OCI-LY7 (cell line): ENCODE data around the gene CRYBG3. TPM values are rescaled to one million over a fixed set of nuclear protein-coding genes. Genes with fewer than 3 reads are reported as not detected.

Experiments
- BruUV-seq: library from RNA; stranded (reverse); fragments of 400-500 nt; replicated peaks from 2 replicates; lab custom pipeline; 2021; lab: Mats Ljungman, UMichigan
- CTCF ChIA-PET: fragments of 300-600 bp; sonication (Branson Sonifier 250); formaldehyde crosslinking; loops from one replicate; lab custom pipeline; 2022; ENCODE audit warnings: antibody characterized with exemption; ENCODE audit not compliant: unreplicated experiment; lab: Charles Lee
- POLR2A ChIA-PET: fragments of 300-600 bp; sonication (Branson Sonifier 250); formaldehyde crosslinking; loops from one replicate; lab custom pipeline; 2022; ENCODE audit warnings: antibody characterized with exemption; lab: Charles Lee
- DNase-seq: peaks from one replicate; pipeline ENCODE4 v3.0.0-alpha.2; 2015; ENCODE audit warnings: low spot score
- H2AFZ ChIP-seq: fragments of 200-600 bp; sonication (generic), shearing (Covaris generic); 2 replicates; pipeline ENCODE4 v1.6.1; 2014; ENCODE audit warnings: mild to moderate bottlenecking, antibody characterized with exemption, low read length, moderate library complexity
- H3K27ac ChIP-seq: fragments of 200-600 bp; sonication (generic); 2 replicates; pipeline ENCODE4 v1.5.1; 2014; ENCODE audit warnings: mixed run types, low read depth, mild to moderate bottlenecking, moderate library complexity, low read length, inconsistent platforms; ENCODE audit not compliant: poor library complexity, severe bottlenecking
- H3K36me3 ChIP-seq: fragments of 200-600 bp; sonication (generic); 2 replicates; pipeline ENCODE4 v1.6.1; 2014; ENCODE audit warnings: mild to moderate bottlenecking, antibody characterized with exemption, low read length, moderate library complexity, mixed read lengths; ENCODE audit not compliant: insufficient read depth
- H3K4me1 ChIP-seq: fragments of 200-600 bp; sonication (generic); 2 replicates; pipeline ENCODE4 v1.5.1; 2014; ENCODE audit warnings: mild to moderate bottlenecking, low read length; ENCODE audit not compliant: insufficient read depth, poor library complexity, severe bottlenecking
- H3K4me2 ChIP-seq: fragments of 200-600 bp; sonication (generic); 2 replicates; pipeline ENCODE4 v1.6.1; 2014; ENCODE audit warnings: mild to moderate bottlenecking, low read length
- H3K4me3 ChIP-seq: fragments of 200-600 bp; sonication (generic); 2 replicates; pipeline ENCODE4 v1.5.1; 2014; ENCODE audit warnings: mild to moderate bottlenecking, low read depth, low read length; ENCODE audit not compliant: poor library complexity, severe bottlenecking
- H3K79me2 ChIP-seq: fragments of 200-600 bp; sonication (generic); 2 replicates; pipeline ENCODE4 v1.6.1; 2016; ENCODE audit warnings: low read depth, mild to moderate bottlenecking, low read length, moderate library complexity, mixed read lengths; ENCODE audit not compliant: insufficient read depth
- H3K9me2 ChIP-seq: fragments of 200-600 bp; sonication (generic); 2 replicates; pipeline ENCODE4 v1.6.1; 2016; ENCODE audit warnings: mild to moderate bottlenecking, low read length, mixed read lengths; ENCODE audit not compliant: insufficient read depth
- H3K9me3 ChIP-seq: fragments of 200-600 bp; sonication (generic); 2 replicates; pipeline ENCODE4 v1.6.1; 2014; ENCODE audit warnings: mild to moderate bottlenecking, mixed run types, low read length, mixed read lengths
- H4K20me1 ChIP-seq: fragments of 200-600 bp; sonication (generic); 2 replicates; pipeline ENCODE4 v1.6.1; 2014; ENCODE audit warnings: mild to moderate bottlenecking, antibody characterized with exemption, low read length, moderate library complexity, mixed read lengths; ENCODE audit not compliant: insufficient read depth
- CTCF ChIP-seq: fragments of 200-600 bp; sonication (generic); conservative IDR thresholded peaks from 2 replicates; pipeline ENCODE4 v1.5.1; 2014; ENCODE audit warnings: mild to moderate bottlenecking, antibody characterized with exemption, low read length, moderate library complexity, mixed read lengths
- EZH2phosphoT487 ChIP-seq: fragments of 200-600 bp; sonication (generic); IDR thresholded peaks from 2 replicates; pipeline ENCODE4 v1.6.1; 2018; ENCODE audit warnings: low read depth, borderline replicate concordance, mild to moderate bottlenecking, mixed run types, antibody characterized with exemption, low read length, moderate library complexity, mixed read lengths
- intact Hi-C: fragments of 100-400 bp; cut with micrococcal nuclease; formaldehyde crosslinking; loops from one replicate; pipeline ENCODE4 v1.10.0; 2022; ENCODE audit not compliant: unreplicated experiment
- total RNA-seq, 2 experiments: library from RNA; depleted of rRNA in 1 of 2; stranded (reverse); fragments of >200 nt in 1 of 2; shearing (Covaris generic) in 1 of 2; gene quantifications; 2 replicates each; pipeline ENCODE4 v1.2.3, GENCODE V29; 2014 to 2022

CRYBG3 gene
- total RNA-seq, 2 experiments from 2014 or later, result 0.22 to 0.46 TPM

DNA sequence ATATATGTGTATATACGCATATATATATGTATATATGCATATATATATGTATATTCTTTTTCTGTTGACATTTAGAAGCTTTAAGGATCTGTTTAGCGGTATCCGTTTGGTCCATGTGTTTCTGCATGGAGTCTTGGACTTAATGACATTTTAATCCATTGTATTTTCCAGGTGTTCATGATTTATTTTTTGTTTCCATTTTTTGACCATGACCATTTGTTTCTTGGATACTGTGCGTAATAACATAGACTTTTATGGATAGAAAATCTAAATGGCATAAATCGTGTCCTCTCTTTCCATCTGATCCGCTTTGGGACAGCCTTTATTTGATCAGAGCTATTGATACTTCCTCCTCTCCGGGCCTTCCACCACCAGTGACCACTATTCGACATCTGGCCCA, 19.5 kb downstream of the CRYBG3 start:
- Histone ChIP-seq H2AFZ (no peak overlapping the region), H3K27ac (no peak overlapping the region), H3K79me2 (no peaks in the 10 kb centered on the region), H3K36me3 (no peaks in the 10 kb centered on the region), H3K4me2 (no peak overlapping the region), H3K9me3 (no peaks in the 10 kb centered on the region), H3K4me1 (no peaks in the 10 kb centered on the region), H3K9me2 (no peaks in the 10 kb centered on the region), H3K4me3 (no peak overlapping the region), H4K20me1 (no peaks in the 10 kb centered on the region)
- no TSS peak for BruUV-seq
- intact Hi-C loops, result no loop called here
- POLR2A ChIA-PET, result no interaction called here
- TF ChIP-seq CTCF (no peak), EZH2phosphoT487 (no peak)
- DNase-seq, result no peak
- CTCF ChIA-PET, result no interaction called here

DNA sequence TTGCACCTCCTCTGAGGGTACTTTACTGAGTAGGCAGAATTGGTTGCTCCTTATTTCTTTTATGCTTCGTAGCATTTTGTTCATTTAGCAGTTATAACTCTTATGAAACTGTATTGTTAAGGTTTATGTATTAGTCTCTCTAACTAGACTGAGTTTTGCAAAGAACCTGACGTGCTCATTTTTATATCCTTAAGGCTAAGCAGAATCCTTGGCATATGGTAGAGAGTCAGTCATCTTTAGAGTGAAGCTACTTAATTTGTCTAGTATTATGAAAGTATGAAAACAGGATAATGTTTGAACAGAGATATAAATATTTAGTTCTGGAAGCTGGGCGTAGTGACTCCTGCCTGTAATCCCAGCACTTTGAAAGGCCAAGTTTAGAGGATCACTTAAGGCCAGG, 20.1 kb downstream of the CRYBG3 start:
- POLR2A ChIA-PET, result no interaction called here
- Histone ChIP-seq H3K27ac (no peak overlapping the region), H3K79me2 (no peaks in the 10 kb centered on the region), H3K4me3 (no peak overlapping the region), H3K9me2 (no peaks in the 10 kb centered on the region), H3K4me2 (no peak overlapping the region), H3K4me1 (no peaks in the 10 kb centered on the region), H2AFZ (no peak overlapping the region), H3K36me3 (no peaks in the 10 kb centered on the region), H3K9me3 (no peaks in the 10 kb centered on the region), H4K20me1 (no peaks in the 10 kb centered on the region)
- intact Hi-C loops, result no loop called here
- CTCF ChIA-PET, result no interaction called here
- no peak for DNase-seq
- BruUV-seq, result no TSS peak
- no peak for TF ChIP-seq EZH2phosphoT487
- TF ChIP-seq CTCF, result no peak

- Histone ChIP-seq H3K4me1 (no peaks in the 10 kb centered on the region), H3K4me2 (no peak overlapping the region), H2AFZ (no peak overlapping the region), H3K27ac (no peak overlapping the region), H3K4me3 (no peak overlapping the region), H4K20me1 (no peaks in the 10 kb centered on the region), H3K9me2 (no peaks in the 10 kb centered on the region), H3K79me2 (no peaks in the 10 kb centered on the region), H3K36me3 (no peaks in the 10 kb centered on the region), H3K9me3 (no peaks in the 10 kb centered on the region)
- DNase-seq, result no peak
- no peak for TF ChIP-seq EZH2phosphoT487
- no peak for TF ChIP-seq CTCF
- BruUV-seq, result no TSS peak
- ChIA-PET CTCF (no interaction called here), POLR2A (interaction anchor here (1.8 kb wide), 1 partner anchor 10 kb away, joined by 7 read pairs; no protein-coding TSS in a partner anchor)
- intact Hi-C loops, result no loop called here
These were observed 27.0 kb downstream of the CRYBG3 start for GRCh38 chr3:97848779-97849178.
